ENCODE measurements around the gene RIBC1. TPM values are rescaled to one million over a fixed set of nuclear protein-coding genes. Genes with fewer than 3 reads are reported as not detected.
"Not testable (repeated sequence)": the region's sequence is repeated elsewhere in the genome, so short reads cannot be mapped to it uniquely, and the experiment has no call there.

The RIBC1 gene
- total RNA-seq, 1 donor from 2014 or later = 2.0 TPM

- no peaks in the 10 kb centered on the region for H3K27me3 Mint-ChIP-seq (ENCODE audit: low read depth)
- H3K9me3 Mint-ChIP-seq = peaks cover 12% of the 10 kb centered on the region
- no peak for DNase-seq (ENCODE audit: low spot score in 2 of 2, unreplicated experiment in 2 of 2)
- no peak for TF ChIP-seq CTCF (IDR thresholded peaks at IDR 0.05; ENCODE audit: unreplicated experiment)
- H3K36me3 Mint-ChIP-seq = peaks cover 5% of the 10 kb centered on the region
- no peaks in the 10 kb centered on the region for H3K4me1 Mint-ChIP-seq
- H3K4me3 Mint-ChIP-seq = no peak overlapping the region
- H3K27ac Mint-ChIP-seq = no peak overlapping the region
These were observed 24.5 kb upstream of the RIBC1 start for GRCh38 chrX:53398216-53398615.

- no peak overlapping the region for H3K4me3 Mint-ChIP-seq
- H3K27me3 Mint-ChIP-seq (ENCODE audit: low read depth) = no peaks in the 10 kb centered on the region
- no peak for TF ChIP-seq CTCF (IDR thresholded peaks at IDR 0.05; ENCODE audit: unreplicated experiment)
- no peak overlapping the region for H3K27ac Mint-ChIP-seq
- H3K9me3 Mint-ChIP-seq = peaks cover 8% of the 10 kb centered on the region
- peaks cover 14% of the 10 kb centered on the region for H3K36me3 Mint-ChIP-seq
- no peaks in the 10 kb centered on the region for H3K4me1 Mint-ChIP-seq
- no peak for DNase-seq (ENCODE audit: low spot score in 2 of 2, unreplicated experiment in 2 of 2)
These were observed 19.1 kb upstream of the RIBC1 start for GRCh38 chrX:53403535-53403934.

GRCh38 chrX:53412446-53412845, 10.2 kb upstream of the RIBC1 start:
- no peaks in the 10 kb centered on the region for H3K27me3 Mint-ChIP-seq (ENCODE audit: low read depth)
- no peaks in the 10 kb centered on the region for H3K4me1 Mint-ChIP-seq
- no peak for DNase-seq (ENCODE audit: low spot score in 2 of 2, unreplicated experiment in 2 of 2)
- peaks cover 9% of the 10 kb centered on the region for H3K9me3 Mint-ChIP-seq
- no peak overlapping the region for H3K27ac Mint-ChIP-seq
- H3K36me3 Mint-ChIP-seq = peaks cover 19% of the 10 kb centered on the region
- no peak for TF ChIP-seq CTCF (IDR thresholded peaks at IDR 0.05; ENCODE audit: unreplicated experiment)
- H3K4me3 Mint-ChIP-seq = no peak overlapping the region

- Mint-ChIP-seq H3K4me3 (peak overlapping the region; percentile 100), H3K4me1 (peaks cover 14% of the 10 kb centered on the region)
- DNase-seq (ENCODE audit: low spot score in 2 of 2, unreplicated experiment in 2 of 2); H3K27me3 Mint-ChIP-seq (ENCODE audit: low read depth); H3K36me3 Mint-ChIP-seq; H3K9me3 Mint-ChIP-seq; H3K27ac Mint-ChIP-seq: not testable (repeated sequence)
These were observed 2.3 kb upstream of the RIBC1 start for GRCh38 chrX:53420351-53420750.

- Mint-ChIP-seq H3K27ac (peak overlapping the region; percentile 100), H3K27me3 (ENCODE audit: low read depth) (no peaks in the 10 kb centered on the region), H3K9me3 (peaks cover 15% of the 10 kb centered on the region)
These were observed 1.5 kb upstream of the RIBC1 start for GRCh38 chrX:53421125-53421524.

GRCh38 chrX:53421772-53422085, 944 bp upstream of the RIBC1 start:
- Mint-ChIP-seq H3K9me3 (peaks cover 18% of the 10 kb centered on the region), H3K36me3 (peaks cover 5% of the 10 kb centered on the region), H3K4me3 (peak overlapping the region; percentile 100), H3K27me3 (ENCODE audit: low read depth) (no peaks in the 10 kb centered on the region), H3K4me1 (peaks cover 14% of the 10 kb centered on the region), H3K27ac (peak overlapping the region; percentile 100)
- no peak for DNase-seq (ENCODE audit: low spot score in 2 of 2, unreplicated experiment in 2 of 2)
- TF ChIP-seq CTCF (IDR thresholded peaks at IDR 0.05; ENCODE audit: unreplicated experiment) = no peak

More at GRCh38 chrX:53421125-53421524, 1.5 kb upstream of the RIBC1 start:
- Mint-ChIP-seq H3K36me3 (peaks cover 5% of the 10 kb centered on the region), H3K4me1 (peaks cover 14% of the 10 kb centered on the region), H3K4me3 (peak overlapping the region; percentile 100)
- no peak for TF ChIP-seq CTCF (IDR thresholded peaks at IDR 0.05; ENCODE audit: unreplicated experiment)
- DNase-seq (ENCODE audit: low spot score in 2 of 2, unreplicated experiment in 2 of 2) = no peak
